Endothelial cell of umbilical vein (primary cell): Measurements from ENCODE around the gene CCNK. TPM values are rescaled to one million over a fixed set of nuclear protein-coding genes. Genes with fewer than 3 reads are reported as not detected.

Source experiments
- BruUV-seq: library from RNA; stranded (reverse); fragments of 400-500 nt; replicated peaks from 2 replicates; lab custom pipeline; 2021; lab: Mats Ljungman, UMichigan
- CTCF ChIA-PET: fragments of 300-600, 350-600 bp; sonication (Branson Sonifier 250); formaldehyde crosslinking; loops from one replicate; lab custom pipeline; 2021; ENCODE audit warnings: antibody characterized with exemption, inconsistent platforms; lab: Charles Lee
- POLR2A ChIA-PET: fragments of 300-600, 350-600 bp; sonication (Branson Sonifier 250); formaldehyde crosslinking; loops from one replicate; lab custom pipeline; 2021; ENCODE audit warnings: antibody characterized with exemption, inconsistent platforms; lab: Charles Lee
- DNase-seq: peaks from one replicate; pipeline ENCODE4 v3.0.0-alpha.2; 2011; ENCODE audit warnings: low read depth, low spot score
- FAIRE-seq: peaks from 2 replicates; lab custom pipeline; 2011; peaks lifted over from hg19 to GRCh38; lab: Jason Lieb, UNC
- H2AFZ ChIP-seq: 2 replicates; pipeline ENCODE4 v1.6.0; 2012; ENCODE audit warnings: low read depth, low read length, control low read depth, inconsistent platforms
- H3K27ac ChIP-seq: 2 replicates; pipeline ENCODE4 v1.5.1; 2011; ENCODE audit warnings: low read depth, mild to moderate bottlenecking, control low read depth, low read length, moderate library complexity; ENCODE audit not compliant: insufficient read depth
- H3K27me3 ChIP-seq, 2 experiments: 2 replicates each; pipeline versions ENCODE4 v1.6.0 to v1.6.1; 2011; ENCODE audit warnings: low read length in 2 of 2, mixed read lengths in 1 of 2; ENCODE audit not compliant: control insufficient read depth in 2 of 2, insufficient read depth in 2 of 2
- H3K36me3 ChIP-seq, 2 experiments: 2 replicates in 1 of 2; 3 replicates in 1 of 2; pipeline ENCODE4 v1.5.1; 2011; ENCODE audit warnings: low read length in 2 of 2, mild to moderate bottlenecking in 1 of 2, moderate library complexity in 1 of 2; ENCODE audit not compliant: control insufficient read depth in 2 of 2, insufficient read depth in 2 of 2; ENCODE audit errors: extremely low read depth in 1 of 2
- H3K4me1 ChIP-seq: 3 replicates; pipeline ENCODE4 v1.5.1; 2011; ENCODE audit warnings: mild to moderate bottlenecking, low read length; ENCODE audit not compliant: control insufficient read depth, insufficient read depth; ENCODE audit errors: extremely low read depth
- H3K4me2 ChIP-seq: 2 replicates; pipeline ENCODE4 v1.6.1; 2011; ENCODE audit warnings: low read length, control low read depth, mixed read lengths; ENCODE audit not compliant: insufficient read depth
- H3K4me3 ChIP-seq, 3 experiments: fragments of 200-600 bp in 1 of 3; sonication (generic), shearing (Covaris generic) in 1 of 3; replicated peaks in 1 of 3; 2 replicates each; pipeline ENCODE4 v1.5.1; 2011 to 2016; ENCODE audit warnings: control low read depth in 3 of 3, low read length in 3 of 3, mild to moderate bottlenecking in 2 of 3, inconsistent platforms in 1 of 3, low read depth in 1 of 3, moderate library complexity in 1 of 3; ENCODE audit not compliant: insufficient read depth in 1 of 3
- H3K79me2 ChIP-seq: 2 replicates; pipeline ENCODE4 v1.6.0; 2012; ENCODE audit warnings: low read length, inconsistent platforms; ENCODE audit not compliant: control insufficient read depth, insufficient read depth
- H3K9ac ChIP-seq: replicated peaks from 2 replicates; pipeline ENCODE3; 2011; ENCODE audit warnings: low read length, control low read depth; ENCODE audit not compliant: insufficient read depth; ENCODE audit errors: extremely low read depth
- H3K9me1 ChIP-seq: replicated peaks from 3 replicates; pipeline ENCODE4 v1.6.0; 2011; ENCODE audit warnings: mild to moderate bottlenecking, low read length; ENCODE audit not compliant: control insufficient read depth, insufficient read depth; ENCODE audit errors: extremely low read depth
- H3K9me3 ChIP-seq: replicated peaks from 2 replicates; pipeline ENCODE4 v1.5.1; 2012; ENCODE audit warnings: low read length, inconsistent platforms; ENCODE audit not compliant: control insufficient read depth, insufficient read depth
- H4K20me1 ChIP-seq: replicated peaks from 2 replicates; pipeline ENCODE3; 2011; ENCODE audit warnings: mild to moderate bottlenecking, low read length; ENCODE audit not compliant: control insufficient read depth, insufficient read depth; ENCODE audit errors: extremely low read depth
- EZH2 ChIP-seq: IDR thresholded peaks from 2 replicates; pipeline ENCODE4 v1.6.1; 2012; ENCODE audit warnings: borderline replicate concordance, low read depth, mild to moderate bottlenecking, moderate library complexity, low read length, inconsistent platforms; ENCODE audit not compliant: severe bottlenecking
- FOS ChIP-seq: IDR thresholded peaks from 2 replicates; pipeline ENCODE4 v1.6.1; 2011; ENCODE audit warnings: mild to moderate bottlenecking, low read length, moderate library complexity, borderline replicate concordance; ENCODE audit not compliant: insufficient read depth
- GATA2 ChIP-seq: IDR thresholded peaks from 2 replicates; pipeline ENCODE4 v1.7.0; 2011; ENCODE audit warnings: low read depth, mild to moderate bottlenecking, moderate library complexity, mixed read lengths, low read length; ENCODE audit not compliant: insufficient read length, insufficient read depth
- JUN ChIP-seq: IDR thresholded peaks from 2 replicates; pipeline ENCODE4 v1.6.1; 2011; ENCODE audit warnings: borderline replicate concordance, low read depth; ENCODE audit not compliant: insufficient read length, insufficient read depth
- MYC ChIP-seq: IDR thresholded peaks from one replicate; pipeline ENCODE4 v1.6.1; 2011; ENCODE audit warnings: mild to moderate bottlenecking, low read depth, low read length
- POLR2AphosphoS5 ChIP-seq: IDR thresholded peaks from 2 replicates; pipeline ENCODE4 v1.6.1; 2012; ENCODE audit warnings: low read depth, mild to moderate bottlenecking, control low read depth, low read length, moderate library complexity; ENCODE audit not compliant: insufficient read depth
- dilution Hi-C: fragments of 300-500 bp; cut with MboI; formaldehyde crosslinking; loops from one replicate; pipeline ENCODE4 v1.15.0; 2019; ENCODE audit warnings: low sequenced_read_pairs; ENCODE audit not compliant: extremely low pct_ligation_motif_present
- intact Hi-C: fragments of 100-400 bp; cut with micrococcal nuclease; formaldehyde crosslinking; loops from one replicate; pipeline ENCODE4 v1.10.0; 2022
- polyA plus RNA-seq, 4 experiments: library from polyadenylated mRNA; depleted of rRNA in 3 of 4; stranded (reverse) in 3 of 4; unstranded in 1 of 4; fragments of >200 nt; gene quantifications; 2 replicates each; pipeline versions ENCODE4 v1.2.1 to v1.2.3, GENCODE V29; 2011 to 2012; ENCODE audit warnings: missing spikeins in 1 of 4
- total RNA-seq: library from RNA; stranded (reverse); gene quantifications from 2 replicates; pipeline ENCODE4 v1.2.3, GENCODE V29; 2021
- TF ChIP-seq, protein P1 (sequence below), 2 donors: IDR thresholded peaks; 1 replicate in 1 of 2; 2 replicates in 1 of 2; pipeline ENCODE4 v1.5.1; 2011; ENCODE audit warnings: low read length in 2 of 2, mild to moderate bottlenecking in 2 of 2, moderate library complexity in 2 of 2, control low read depth in 1 of 2, inconsistent platforms in 1 of 2, low read depth in 1 of 2; ENCODE audit not compliant: insufficient read depth in 1 of 2; ENCODE audit errors: extremely low read depth in 1 of 2

The CCNK gene
- total and polyA plus RNA-seq, 2 donors (not counting 3 experiments of a cell fraction or from before 2014, with no cell fraction given), result 11.9 to 59.3 TPM

DNA sequence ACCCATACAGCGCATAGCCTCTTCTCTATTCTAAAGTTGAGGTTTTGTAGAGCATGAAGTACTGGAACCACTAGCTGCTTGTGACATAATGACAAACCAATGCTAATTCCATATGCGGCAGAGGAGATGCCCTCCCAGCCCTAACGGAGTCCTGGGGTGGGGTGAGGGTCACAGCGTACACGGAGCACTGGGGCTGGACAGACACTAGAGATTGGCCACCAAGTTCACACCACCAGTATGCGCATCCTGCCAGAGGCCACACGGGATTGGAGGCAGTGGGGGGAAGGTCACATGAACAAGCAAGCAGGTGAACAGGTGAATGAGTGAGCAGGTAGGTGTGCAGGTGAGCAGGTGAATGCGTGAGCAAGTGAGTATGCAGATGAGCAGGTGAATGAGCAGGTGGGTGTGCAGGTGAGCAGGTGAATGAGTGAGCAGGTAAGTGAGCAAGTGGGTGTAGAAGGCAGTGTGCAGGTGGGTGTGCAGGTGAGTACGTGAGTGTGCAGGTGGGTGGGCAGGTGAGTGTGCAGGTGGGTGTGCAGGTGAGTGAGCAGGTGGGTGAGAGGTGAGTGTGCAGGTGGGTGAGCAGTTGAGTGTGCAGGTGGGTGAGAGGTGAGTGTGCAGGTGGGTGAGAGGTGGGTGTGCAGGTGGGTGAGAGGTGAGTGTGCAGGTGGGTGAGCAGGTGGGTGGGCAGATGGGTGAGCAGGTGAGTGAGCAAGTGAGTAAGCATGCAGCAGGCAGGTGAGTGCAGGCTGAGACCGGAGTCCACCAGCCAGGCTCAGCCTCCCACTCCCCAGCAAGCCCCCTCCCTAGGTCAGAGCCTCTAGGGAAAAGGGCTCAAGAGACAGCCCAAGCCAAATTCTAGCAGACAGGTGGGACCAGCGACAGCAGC is 70.1 kb downstream of the CCNK start:
- H3K9me1 ChIP-seq, result no peaks in the 10 kb centered on the region
- H3K79me2 ChIP-seq, result no peaks in the 10 kb centered on the region
- H3K36me3 ChIP-seq, result no peaks in the 10 kb centered on the region
- FAIRE-seq (no peak), DNase-seq (no peak)
- dilution Hi-C loops (no loop called here), intact Hi-C loops (no loop called here)
- no peak overlapping the region for H2AFZ ChIP-seq
- BruUV-seq, result no TSS peak
- H3K27ac ChIP-seq, result no peak overlapping the region
- H3K9me3 ChIP-seq, result no peaks in the 10 kb centered on the region
- no peaks in the 10 kb centered on the region for H4K20me1 ChIP-seq
- ChIA-PET CTCF (no interaction called here), POLR2A (no interaction called here)
- no peak overlapping the region for H3K4me3 ChIP-seq
- H3K9ac ChIP-seq, result no peak overlapping the region
- H3K4me2 ChIP-seq, result no peak overlapping the region
- no peaks in the 10 kb centered on the region for H3K27me3 ChIP-seq
- H3K4me1 ChIP-seq, result no peaks in the 10 kb centered on the region
- no peak for TF ChIP-seq POLR2AphosphoS5

- TF ChIP-seq GATA2 (no peak), FOS (no peak), EZH2 (no peak), JUN (no peak), MYC (no peak)
- TF ChIP-seq, protein P1, sequence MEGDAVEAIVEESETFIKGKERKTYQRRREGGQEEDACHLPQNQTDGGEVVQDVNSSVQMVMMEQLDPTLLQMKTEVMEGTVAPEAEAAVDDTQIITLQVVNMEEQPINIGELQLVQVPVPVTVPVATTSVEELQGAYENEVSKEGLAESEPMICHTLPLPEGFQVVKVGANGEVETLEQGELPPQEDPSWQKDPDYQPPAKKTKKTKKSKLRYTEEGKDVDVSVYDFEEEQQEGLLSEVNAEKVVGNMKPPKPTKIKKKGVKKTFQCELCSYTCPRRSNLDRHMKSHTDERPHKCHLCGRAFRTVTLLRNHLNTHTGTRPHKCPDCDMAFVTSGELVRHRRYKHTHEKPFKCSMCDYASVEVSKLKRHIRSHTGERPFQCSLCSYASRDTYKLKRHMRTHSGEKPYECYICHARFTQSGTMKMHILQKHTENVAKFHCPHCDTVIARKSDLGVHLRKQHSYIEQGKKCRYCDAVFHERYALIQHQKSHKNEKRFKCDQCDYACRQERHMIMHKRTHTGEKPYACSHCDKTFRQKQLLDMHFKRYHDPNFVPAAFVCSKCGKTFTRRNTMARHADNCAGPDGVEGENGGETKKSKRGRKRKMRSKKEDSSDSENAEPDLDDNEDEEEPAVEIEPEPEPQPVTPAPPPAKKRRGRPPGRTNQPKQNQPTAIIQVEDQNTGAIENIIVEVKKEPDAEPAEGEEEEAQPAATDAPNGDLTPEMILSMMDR (IDR thresholded peaks at IDR 0.05; ENCODE audit: extremely low read depth in 1 of 2, insufficient read depth in 1 of 2, low read depth in 1 of 2, low read length in 2 of 2), result no peak
- BruUV-seq, result no TSS peak
- H3K4me3 ChIP-seq, result no peak overlapping the region
- intact Hi-C loops (no loop called here), dilution Hi-C loops (no loop called here)
- H4K20me1 ChIP-seq, result no peaks in the 10 kb centered on the region
- H3K9me3 ChIP-seq, result no peaks in the 10 kb centered on the region
- no peaks in the 10 kb centered on the region for H3K4me1 ChIP-seq
- H3K4me2 ChIP-seq, result no peak overlapping the region
- no peaks in the 10 kb centered on the region for H3K27me3 ChIP-seq
- no peak overlapping the region for H3K27ac ChIP-seq
- CTCF ChIA-PET, result interaction anchor here (0.7 kb wide), 1 partner anchor 130 kb away, joined by 3 read pairs; no protein-coding TSS in a partner anchor
- no peaks in the 10 kb centered on the region for H3K79me2 ChIP-seq
- no peaks in the 10 kb centered on the region for H3K9me1 ChIP-seq
- H3K9ac ChIP-seq, result no peak overlapping the region
- H2AFZ ChIP-seq, result no peak overlapping the region
- DNase-seq (no peak), FAIRE-seq (no peak)
- no peaks in the 10 kb centered on the region for H3K36me3 ChIP-seq
- POLR2A ChIA-PET, result no interaction called here
Observed at GRCh38 chr14:99552021-99552553, 70.9 kb downstream of the CCNK start.
